K562 (cell line): ENCODE results near the gene POC1B. TPM values are rescaled to one million over a fixed set of nuclear protein-coding genes. Genes with fewer than 3 reads are reported as not detected.

Experiments used
- CHD1 ChIP-seq: fragments of 200-600 bp; sonication (generic); IDR thresholded peaks from one replicate; pipeline ENCODE4 v1.6.1; 2012; ENCODE audit warnings: mild to moderate bottlenecking, moderate library complexity, low read length, inconsistent platforms
- NCOR1 ChIP-seq: fragments of 450-650 bp; IDR thresholded peaks from 2 replicates; pipeline ENCODE4 v1.6.1; 2016; ENCODE audit warnings: mild to moderate bottlenecking, moderate library complexity
- RFX1 ChIP-seq: fragments of 450-650 bp; IDR thresholded peaks from 2 replicates; pipeline ENCODE4 v1.6.1; 2016; ENCODE audit warnings: mild to moderate bottlenecking, moderate library complexity
- SRSF7 ChIP-seq: fragments of 200-400 bp; formaldehyde crosslinking; optimal IDR thresholded peaks from 2 replicates; pipeline ENCODE3; 2017; ENCODE audit warnings: mild to moderate bottlenecking, low read depth, low read length
- ZNF41 ChIP-seq: fragments of 250-450 bp; sonication (Bioruptor Pico); conservative IDR thresholded peaks from 2 replicates; pipeline ENCODE4 v1.4.0; 2020; ENCODE audit warnings: mild to moderate bottlenecking
- ZNF766 ChIP-seq: fragments of 200-800 bp; sonication (Bioruptor generic); conservative IDR thresholded peaks from 2 replicates; pipeline ENCODE4 v1.6.1; 2016; ENCODE audit warnings: missing genetic modification characterization, missing compliant biosample characterization
- polyA plus RNA-seq, 8 experiments: library from polyadenylated mRNA; depleted of rRNA in 4 of 8; stranded (reverse) in 5 of 8; unstranded in 3 of 8; fragments of >200 nt; fragmentation: Nextera tagmentation in 2 of 8; fragmentation: Illumina TruSeq in 1 of 8; extraction: Ambion mirVana in 2 of 8; extraction: Trizol in 1 of 8; gene quantifications; 2 replicates each; pipeline versions ENCODE4 v1.2.1 to v1.2.3, GENCODE V29; 2011 to 2014; ENCODE audit warnings: inconsistent platforms in 1 of 8, missing spikeins in 1 of 8
- total RNA-seq, 7 experiments: library from RNA; depleted of rRNA in 6 of 7; stranded (reverse); fragments of >200 nt in 6 of 7; fragmentation: Illumina TruSeq in 2 of 7; extraction: Trizol in 2 of 7; gene quantifications; 2 replicates each; pipeline versions ENCODE4 v1.2.1 to v1.2.3, GENCODE V29; 2011 to 2021; ENCODE audit warnings: low replicate concordance in 1 of 7
- TF ChIP-seq, protein P1 (sequence below), 2 experiments: IDR thresholded peaks; 2 replicates each; pipeline ENCODE4 v1.6.1; 2012; ENCODE audit warnings: improper control_type of control experiment in 2 of 2, low read depth in 2 of 2, low read length in 2 of 2, borderline replicate concordance in 1 of 2
- TF ChIP-seq, protein P2 (sequence below): sonication (generic); formaldehyde crosslinking; IDR thresholded peaks from 2 replicates; pipeline ENCODE4 v1.8.0; 2022; ENCODE audit warnings: missing genetic modification reagents, mild to moderate bottlenecking, borderline replicate concordance
- TF ChIP-seq, protein P3 (sequence below), 2 experiments: fragments of 450-650 bp in 1 of 2; sonication (generic) in 1 of 2; formaldehyde crosslinking in 1 of 2; IDR thresholded peaks; 2 replicates each; pipeline versions ENCODE4 v1.7.1 to v1.9.0; 2016 to 2022; ENCODE audit warnings: inconsistent platforms in 1 of 2, mild to moderate bottlenecking in 1 of 2, missing genetic modification reagents in 1 of 2
- TF ChIP-seq, protein P4 (sequence below): sonication (generic); formaldehyde crosslinking; IDR thresholded peaks from 2 replicates; pipeline ENCODE4 v1.8.0; 2022; ENCODE audit warnings: missing genetic modification reagents, mild to moderate bottlenecking, moderate library complexity, borderline replicate concordance
- TF ChIP-seq, protein P5 (sequence below): sonication (generic); formaldehyde crosslinking; IDR thresholded peaks from 2 replicates; pipeline ENCODE4 v1.8.0; 2022; ENCODE audit warnings: mild to moderate bottlenecking, missing genetic modification reagents

The POC1B gene
- total and polyA plus RNA-seq, 9 of the 15 experiments (the other 6 are each of a cell fraction or from before 2014, with no cell fraction given) = 4.5 to 16.1 (median 10.4) TPM

DNA sequence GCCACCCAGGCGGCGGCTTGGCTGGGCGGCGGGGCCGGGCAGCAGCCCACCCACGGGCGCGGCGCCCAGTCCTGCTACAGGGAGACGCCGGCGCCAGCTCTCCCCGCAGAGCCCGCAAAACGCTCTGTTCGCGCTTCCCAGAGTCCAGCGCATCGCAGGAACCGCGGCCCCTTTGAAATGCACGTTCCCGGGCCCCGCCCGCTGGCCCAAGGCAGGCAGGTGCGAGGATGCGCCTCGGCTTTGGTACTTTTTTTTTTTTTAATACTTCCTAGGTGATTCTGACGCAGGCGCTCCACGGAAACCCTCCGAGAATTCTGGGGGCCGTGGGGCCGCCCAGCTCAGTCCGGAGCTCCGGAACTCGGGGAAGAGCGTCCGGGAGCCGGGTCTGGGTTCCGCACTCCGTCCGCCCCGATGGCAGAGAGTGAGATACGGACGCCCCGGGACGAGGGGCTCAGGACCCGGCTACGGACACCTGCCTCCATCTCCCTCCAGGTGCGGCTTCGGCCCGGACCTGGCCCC lies 483 bp downstream of the POC1B start (continued):
- TF ChIP-seq, protein P1, sequence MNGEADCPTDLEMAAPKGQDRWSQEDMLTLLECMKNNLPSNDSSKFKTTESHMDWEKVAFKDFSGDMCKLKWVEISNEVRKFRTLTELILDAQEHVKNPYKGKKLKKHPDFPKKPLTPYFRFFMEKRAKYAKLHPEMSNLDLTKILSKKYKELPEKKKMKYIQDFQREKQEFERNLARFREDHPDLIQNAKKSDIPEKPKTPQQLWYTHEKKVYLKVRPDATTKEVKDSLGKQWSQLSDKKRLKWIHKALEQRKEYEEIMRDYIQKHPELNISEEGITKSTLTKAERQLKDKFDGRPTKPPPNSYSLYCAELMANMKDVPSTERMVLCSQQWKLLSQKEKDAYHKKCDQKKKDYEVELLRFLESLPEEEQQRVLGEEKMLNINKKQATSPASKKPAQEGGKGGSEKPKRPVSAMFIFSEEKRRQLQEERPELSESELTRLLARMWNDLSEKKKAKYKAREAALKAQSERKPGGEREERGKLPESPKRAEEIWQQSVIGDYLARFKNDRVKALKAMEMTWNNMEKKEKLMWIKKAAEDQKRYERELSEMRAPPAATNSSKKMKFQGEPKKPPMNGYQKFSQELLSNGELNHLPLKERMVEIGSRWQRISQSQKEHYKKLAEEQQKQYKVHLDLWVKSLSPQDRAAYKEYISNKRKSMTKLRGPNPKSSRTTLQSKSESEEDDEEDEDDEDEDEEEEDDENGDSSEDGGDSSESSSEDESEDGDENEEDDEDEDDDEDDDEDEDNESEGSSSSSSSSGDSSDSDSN (IDR thresholded peaks at IDR 0.05; ENCODE audit: borderline replicate concordance in 1 of 2, low read depth in 2 of 2, low read length in 2 of 2) = 0 out of 4 replicates have a peak, but pooled peaks of 1 of the 2 experiments have one; percentile 11
- TF ChIP-seq, protein P2, sequence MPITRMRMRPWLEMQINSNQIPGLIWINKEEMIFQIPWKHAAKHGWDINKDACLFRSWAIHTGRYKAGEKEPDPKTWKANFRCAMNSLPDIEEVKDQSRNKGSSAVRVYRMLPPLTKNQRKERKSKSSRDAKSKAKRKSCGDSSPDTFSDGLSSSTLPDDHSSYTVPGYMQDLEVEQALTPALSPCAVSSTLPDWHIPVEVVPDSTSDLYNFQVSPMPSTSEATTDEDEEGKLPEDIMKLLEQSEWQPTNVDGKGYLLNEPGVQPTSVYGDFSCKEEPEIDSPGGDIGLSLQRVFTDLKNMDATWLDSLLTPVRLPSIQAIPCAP (CRISPR knock-in tag) = peak; percentile 56; the same call in 1 of the 2 replicates
- TF ChIP-seq, protein P3, sequence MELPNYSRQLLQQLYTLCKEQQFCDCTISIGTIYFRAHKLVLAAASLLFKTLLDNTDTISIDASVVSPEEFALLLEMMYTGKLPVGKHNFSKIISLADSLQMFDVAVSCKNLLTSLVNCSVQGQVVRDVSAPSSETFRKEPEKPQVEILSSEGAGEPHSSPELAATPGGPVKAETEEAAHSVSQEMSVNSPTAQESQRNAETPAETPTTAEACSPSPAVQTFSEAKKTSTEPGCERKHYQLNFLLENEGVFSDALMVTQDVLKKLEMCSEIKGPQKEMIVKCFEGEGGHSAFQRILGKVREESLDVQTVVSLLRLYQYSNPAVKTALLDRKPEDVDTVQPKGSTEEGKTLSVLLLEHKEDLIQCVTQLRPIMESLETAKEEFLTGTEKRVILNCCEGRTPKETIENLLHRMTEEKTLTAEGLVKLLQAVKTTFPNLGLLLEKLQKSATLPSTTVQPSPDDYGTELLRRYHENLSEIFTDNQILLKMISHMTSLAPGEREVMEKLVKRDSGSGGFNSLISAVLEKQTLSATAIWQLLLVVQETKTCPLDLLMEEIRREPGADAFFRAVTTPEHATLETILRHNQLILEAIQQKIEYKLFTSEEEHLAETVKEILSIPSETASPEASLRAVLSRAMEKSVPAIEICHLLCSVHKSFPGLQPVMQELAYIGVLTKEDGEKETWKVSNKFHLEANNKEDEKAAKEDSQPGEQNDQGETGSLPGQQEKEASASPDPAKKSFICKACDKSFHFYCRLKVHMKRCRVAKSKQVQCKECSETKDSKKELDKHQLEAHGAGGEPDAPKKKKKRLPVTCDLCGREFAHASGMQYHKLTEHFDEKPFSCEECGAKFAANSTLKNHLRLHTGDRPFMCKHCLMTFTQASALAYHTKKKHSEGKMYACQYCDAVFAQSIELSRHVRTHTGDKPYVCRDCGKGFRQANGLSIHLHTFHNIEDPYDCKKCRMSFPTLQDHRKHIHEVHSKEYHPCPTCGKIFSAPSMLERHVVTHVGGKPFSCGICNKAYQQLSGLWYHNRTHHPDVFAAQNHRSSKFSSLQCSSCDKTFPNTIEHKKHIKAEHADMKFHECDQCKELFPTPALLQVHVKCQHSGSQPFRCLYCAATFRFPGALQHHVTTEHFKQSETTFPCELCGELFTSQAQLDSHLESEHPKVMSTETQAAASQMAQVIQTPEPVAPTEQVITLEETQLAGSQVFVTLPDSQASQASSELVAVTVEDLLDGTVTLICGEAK (IDR thresholded peaks at IDR 0.05) = no peak
- TF ChIP-seq, protein P3 (CRISPR knock-in tag; IDR thresholded peaks at IDR 0.05) = no peak
- no peak for TF ChIP-seq RFX1
- no peak for TF ChIP-seq NCOR1
- TF ChIP-seq CHD1 = peak; percentile 50
- TF ChIP-seq ZNF766 (CRISPR knock-in tag) = no peak
- TF ChIP-seq ZNF41 (CRISPR knock-in tag) = no peak
- TF ChIP-seq, protein P4, sequence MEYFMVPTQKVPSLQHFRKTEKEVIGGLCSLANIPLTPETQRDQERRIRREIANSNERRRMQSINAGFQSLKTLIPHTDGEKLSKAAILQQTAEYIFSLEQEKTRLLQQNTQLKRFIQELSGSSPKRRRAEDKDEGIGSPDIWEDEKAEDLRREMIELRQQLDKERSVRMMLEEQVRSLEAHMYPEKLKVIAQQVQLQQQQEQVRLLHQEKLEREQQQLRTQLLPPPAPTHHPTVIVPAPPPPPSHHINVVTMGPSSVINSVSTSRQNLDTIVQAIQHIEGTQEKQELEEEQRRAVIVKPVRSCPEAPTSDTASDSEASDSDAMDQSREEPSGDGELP (CRISPR knock-in tag) = no peak
- TF ChIP-seq, protein P5, sequence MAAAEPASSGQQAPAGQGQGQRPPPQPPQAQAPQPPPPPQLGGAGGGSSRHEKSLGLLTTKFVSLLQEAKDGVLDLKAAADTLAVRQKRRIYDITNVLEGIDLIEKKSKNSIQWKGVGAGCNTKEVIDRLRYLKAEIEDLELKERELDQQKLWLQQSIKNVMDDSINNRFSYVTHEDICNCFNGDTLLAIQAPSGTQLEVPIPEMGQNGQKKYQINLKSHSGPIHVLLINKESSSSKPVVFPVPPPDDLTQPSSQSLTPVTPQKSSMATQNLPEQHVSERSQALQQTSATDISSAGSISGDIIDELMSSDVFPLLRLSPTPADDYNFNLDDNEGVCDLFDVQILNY = no peak
- TF ChIP-seq SRSF7 = no peak
